GM23338 (cell line): ENCODE data around the gene SLC6A19. TPM values are rescaled to one million over a fixed set of nuclear protein-coding genes. Genes with fewer than 3 reads are reported as not detected.

Experiments
- ATAC-seq: fragments of 200-7000 bp; cut with Tn5 transposase; 3 replicates; pipeline ENCODE4 v1.9.1; 2020
- DNase-seq: peaks from one replicate; pipeline ENCODE4 v3.0.0-alpha.2; 2015; ENCODE audit warnings: low spot score
- H2AFZ ChIP-seq: fragments of 200-600 bp; sonication (generic); 2 replicates; pipeline ENCODE4 v1.8.0; 2016; ENCODE audit warnings: antibody characterized with exemption, mild to moderate bottlenecking, moderate library complexity
- H3F3A ChIP-seq: fragments of 200-600 bp; sonication (generic); replicated peaks from 2 replicates; pipeline ENCODE4 v1.8.0; 2017; ENCODE audit warnings: antibody characterized with exemption, mixed run types, low read depth
- H3K27ac ChIP-seq: fragments of 200-600 bp; sonication (generic); 2 replicates; pipeline ENCODE4 v1.6.1; 2016; ENCODE audit warnings: low read depth
- H3K27me3 ChIP-seq: fragments of 200-600 bp; sonication (generic); 2 replicates; pipeline ENCODE4 v1.8.0; 2016; ENCODE audit warnings: mild to moderate bottlenecking, mixed run types, moderate library complexity; ENCODE audit not compliant: insufficient read depth
- H3K36me3 ChIP-seq: fragments of 200-600 bp; sonication (generic); 2 replicates; pipeline ENCODE4 v1.8.0; 2016; ENCODE audit warnings: mild to moderate bottlenecking; ENCODE audit not compliant: insufficient read depth
- H3K4me1 ChIP-seq: fragments of 200-600 bp; sonication (generic); 2 replicates; pipeline ENCODE4 v1.8.0; 2016; ENCODE audit warnings: mild to moderate bottlenecking, moderate library complexity; ENCODE audit not compliant: insufficient read depth
- H3K4me2 ChIP-seq: fragments of 200-600 bp; sonication (generic); 2 replicates; pipeline ENCODE4 v1.7.1; 2017; ENCODE audit warnings: mixed run types
- H3K4me3 ChIP-seq: fragments of 200-600 bp; sonication (generic); 2 replicates; pipeline ENCODE4 v1.6.1; 2016; ENCODE audit warnings: mixed run types
- H3K79me2 ChIP-seq: fragments of 200-600 bp; sonication (generic); replicated peaks from 2 replicates; pipeline ENCODE4 v1.8.0; 2017; ENCODE audit warnings: mild to moderate bottlenecking; ENCODE audit not compliant: insufficient read depth
- H3K9me2 ChIP-seq: fragments of 200-600 bp; sonication (generic); 2 replicates; pipeline ENCODE4 v1.8.0; 2017; ENCODE audit not compliant: insufficient read depth
- H4K20me1 ChIP-seq: fragments of 200-600 bp; sonication (generic); replicated peaks from 2 replicates; pipeline ENCODE4 v1.8.0; 2017; ENCODE audit warnings: mild to moderate bottlenecking; ENCODE audit not compliant: insufficient read depth
- H3K27ac Mint-ChIP-seq: 2 replicates; pipeline ENCODE4 v1.8.0; 2020; ENCODE audit warnings: inconsistent platforms, mild to moderate bottlenecking, moderate library complexity, mixed read lengths
- H3K27me3 Mint-ChIP-seq: 3 replicates; pipeline ENCODE4 v1.8.0; 2022; ENCODE audit warnings: low read depth, mild to moderate bottlenecking, moderate library complexity, mixed read lengths, inconsistent platforms; ENCODE audit not compliant: insufficient read depth, poor library complexity
- H3K36me3 Mint-ChIP-seq: 3 replicates; pipeline ENCODE4 v1.8.0; 2021; ENCODE audit warnings: low read depth, mild to moderate bottlenecking, inconsistent platforms, moderate library complexity, mixed read lengths
- H3K4me1 Mint-ChIP-seq: 3 replicates; pipeline ENCODE4 v1.8.0; 2020; ENCODE audit warnings: mild to moderate bottlenecking, inconsistent platforms, mixed read lengths
- H3K4me3 Mint-ChIP-seq: 3 replicates; pipeline ENCODE4 v1.8.0; 2021; ENCODE audit warnings: moderate library complexity, mild to moderate bottlenecking, inconsistent platforms, mixed read lengths
- H3K9me3 Mint-ChIP-seq: 3 replicates; pipeline ENCODE4 v1.8.0; 2020; ENCODE audit warnings: moderate library complexity, mild to moderate bottlenecking, inconsistent platforms, mixed read lengths
- CREB1 ChIP-seq: fragments of 250-450 bp; sonication (Bioruptor Pico); IDR thresholded peaks from 2 replicates; pipeline ENCODE4 v1.5.0; 2020; ENCODE audit warnings: low read depth, mild to moderate bottlenecking, moderate library complexity
- ETS1 ChIP-seq: IDR thresholded peaks from 2 replicates; pipeline ENCODE4 v1.6.1; 2016; ENCODE audit warnings: antibody characterized with exemption
- EZH2 ChIP-seq: fragments of 200-600 bp; sonication (generic); IDR thresholded peaks from one replicate; pipeline ENCODE4 v1.8.0; 2017; ENCODE audit warnings: antibody characterized with exemption, mild to moderate bottlenecking, low read depth; ENCODE audit not compliant: unreplicated experiment
- EZH2phosphoT487 ChIP-seq: fragments of 200-600 bp; sonication (generic); IDR thresholded peaks from one replicate; pipeline ENCODE4 v1.8.1; 2018; ENCODE audit warnings: antibody characterized with exemption; ENCODE audit not compliant: unreplicated experiment
- JUNB ChIP-seq: IDR thresholded peaks from one replicate; pipeline ENCODE4 v1.6.1; 2016; ENCODE audit warnings: antibody characterized with exemption; ENCODE audit not compliant: unreplicated experiment
- NANOG ChIP-seq: IDR thresholded peaks from 2 replicates; pipeline ENCODE4 v1.6.1; 2016; ENCODE audit warnings: antibody characterized with exemption, borderline replicate concordance
- POLR2AphosphoS5 ChIP-seq: IDR thresholded peaks from 2 replicates; pipeline ENCODE4 v1.6.1; 2016; ENCODE audit warnings: antibody characterized with exemption, low read depth
- REST ChIP-seq: IDR thresholded peaks from one replicate; pipeline ENCODE4 v1.6.1; 2018; ENCODE audit warnings: antibody characterized with exemption; ENCODE audit not compliant: unreplicated experiment
- STAT1 ChIP-seq: IDR thresholded peaks from one replicate; pipeline ENCODE4 v1.6.1; 2016; ENCODE audit warnings: antibody characterized with exemption; ENCODE audit not compliant: unreplicated experiment
- ZNF114 ChIP-seq: fragments of 250-450 bp; sonication (Bioruptor Pico); IDR thresholded peaks from 2 replicates; pipeline ENCODE4 v1.5.0; 2020; ENCODE audit warnings: mild to moderate bottlenecking, moderate library complexity
- ZNF331 ChIP-seq: fragments of 250-450 bp; sonication (Bioruptor Pico); IDR thresholded peaks from 2 replicates; pipeline ENCODE4 v1.5.0; 2020; ENCODE audit warnings: low read depth, mild to moderate bottlenecking, moderate library complexity
- polyA plus RNA-seq: library from polyadenylated mRNA; unstranded; fragments of >200 nt; fragmentation: Nextera tagmentation; extraction: Ambion mirVana; gene quantifications from 2 replicates; pipeline ENCODE4 v1.2.1, GENCODE V29; 2016
- total RNA-seq: library from RNA; depleted of rRNA; stranded (reverse); fragments of >200 nt; shearing (Covaris generic); gene quantifications from 2 replicates; pipeline ENCODE4 v1.2.3, GENCODE V29; 2014
- TF ChIP-seq, protein P1 (sequence below), 2 experiments: fragments of 200-600 bp in 1 of 2; sonication (generic) in 1 of 2; conservative IDR thresholded peaks; 2 replicates each; pipeline versions ENCODE4 v1.5.1 to v1.6.1; 2016 to 2017; ENCODE audit warnings: antibody characterized with exemption in 2 of 2, low read depth in 2 of 2, mild to moderate bottlenecking in 2 of 2, moderate library complexity in 1 of 2

SLC6A19 gene
- total and polyA plus RNA-seq, 2 experiments from 2014 or later: not detected

- TF ChIP-seq, protein P1, sequence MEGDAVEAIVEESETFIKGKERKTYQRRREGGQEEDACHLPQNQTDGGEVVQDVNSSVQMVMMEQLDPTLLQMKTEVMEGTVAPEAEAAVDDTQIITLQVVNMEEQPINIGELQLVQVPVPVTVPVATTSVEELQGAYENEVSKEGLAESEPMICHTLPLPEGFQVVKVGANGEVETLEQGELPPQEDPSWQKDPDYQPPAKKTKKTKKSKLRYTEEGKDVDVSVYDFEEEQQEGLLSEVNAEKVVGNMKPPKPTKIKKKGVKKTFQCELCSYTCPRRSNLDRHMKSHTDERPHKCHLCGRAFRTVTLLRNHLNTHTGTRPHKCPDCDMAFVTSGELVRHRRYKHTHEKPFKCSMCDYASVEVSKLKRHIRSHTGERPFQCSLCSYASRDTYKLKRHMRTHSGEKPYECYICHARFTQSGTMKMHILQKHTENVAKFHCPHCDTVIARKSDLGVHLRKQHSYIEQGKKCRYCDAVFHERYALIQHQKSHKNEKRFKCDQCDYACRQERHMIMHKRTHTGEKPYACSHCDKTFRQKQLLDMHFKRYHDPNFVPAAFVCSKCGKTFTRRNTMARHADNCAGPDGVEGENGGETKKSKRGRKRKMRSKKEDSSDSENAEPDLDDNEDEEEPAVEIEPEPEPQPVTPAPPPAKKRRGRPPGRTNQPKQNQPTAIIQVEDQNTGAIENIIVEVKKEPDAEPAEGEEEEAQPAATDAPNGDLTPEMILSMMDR (conservative IDR thresholded peaks at IDR 0.05; ENCODE audit: low read depth in 2 of 2): no peak
- TF ChIP-seq JUNB (no peak), CREB1 (no peak), POLR2AphosphoS5 (no peak), ETS1 (no peak), EZH2 (no peak)
- Histone ChIP-seq H3K79me2 (no peaks in the 10 kb centered on the region), H3K27ac (no peak overlapping the region), H3K4me1 (no peaks in the 10 kb centered on the region), H3K36me3 (no peaks in the 10 kb centered on the region), H3K27me3 (peaks cover 22% of the 10 kb centered on the region), H3K4me3 (no peak overlapping the region), H4K20me1 (no peaks in the 10 kb centered on the region), H3K4me2 (no peak overlapping the region), H3K9me2 (no peaks in the 10 kb centered on the region), H2AFZ (no peak overlapping the region), H3F3A (no peaks in the 10 kb centered on the region)
- H3K4me3 Mint-ChIP-seq: no peak overlapping the region
- H3K27ac Mint-ChIP-seq: no peak overlapping the region
- peaks cover 24% of the 10 kb centered on the region for H3K27me3 Mint-ChIP-seq
- H3K9me3 Mint-ChIP-seq: peaks cover 8% of the 10 kb centered on the region; the same call in 2 of the 3 replicates
- peaks cover 7% of the 10 kb centered on the region; the same call in 1 of the 3 replicates for H3K36me3 Mint-ChIP-seq
- DNase-seq: no peak
- H3K4me1 Mint-ChIP-seq: peaks cover 10% of the 10 kb centered on the region; the same call in 2 of the 3 replicates
- no peak for ATAC-seq
Observed at GRCh38 chr5:1152771-1153282, 48.6 kb upstream of the SLC6A19 start.

- H3F3A ChIP-seq: no peaks in the 10 kb centered on the region
- ATAC-seq (no peak), DNase-seq (no peak)
- H4K20me1 ChIP-seq: no peaks in the 10 kb centered on the region
- H2AFZ ChIP-seq: no peak overlapping the region
- H3K27ac ChIP-seq: no peak overlapping the region
- H3K27ac Mint-ChIP-seq: no peak overlapping the region
- H3K4me1 ChIP-seq: no peaks in the 10 kb centered on the region
- no peak overlapping the region for H3K4me3 Mint-ChIP-seq
- no peak overlapping the region for H3K4me3 ChIP-seq
- peaks cover 10% of the 10 kb centered on the region; the same call in 2 of the 3 replicates for H3K4me1 Mint-ChIP-seq
- no peaks in the 10 kb centered on the region for H3K79me2 ChIP-seq
- TF ChIP-seq EZH2phosphoT487 (no peak), ETS1 (no peak), NANOG (no peak), CREB1 (no peak), REST (no peak), STAT1 (no peak), EZH2 (no peak), ZNF331 (CRISPR knock-in tag) (no peak), ZNF114 (CRISPR knock-in tag) (no peak)
- peaks cover 8% of the 10 kb centered on the region; the same call in 1 of the 3 replicates for H3K36me3 Mint-ChIP-seq
- H3K9me2 ChIP-seq: no peaks in the 10 kb centered on the region
- peaks cover 22% of the 10 kb centered on the region for H3K27me3 ChIP-seq
- H3K27me3 Mint-ChIP-seq: peaks cover 25% of the 10 kb centered on the region
- H3K9me3 Mint-ChIP-seq: peaks cover 9% of the 10 kb centered on the region; the same call in 2 of the 3 replicates
- no peak overlapping the region for H3K4me2 ChIP-seq
- H3K36me3 ChIP-seq: no peaks in the 10 kb centered on the region
Observed at GRCh38 chr5:1153428-1153827, 48.0 kb upstream of the SLC6A19 start.
